Skeletal muscle tissue (tissue), 4 donors: ENCODE results near the gene NPC1L1. TPM values are rescaled to one million over a fixed set of nuclear protein-coding genes. Genes with fewer than 3 reads are reported as not detected.
A peak's percentile ranks its signal among the peaks of the same experiment; 100 is the strongest.

Experiments used
- H3K27ac ChIP-seq: one replicate; pipeline ENCODE4 v1.7.0; 2013; ENCODE audit warnings: mild to moderate bottlenecking, low read depth, low read length, inconsistent platforms
- H3K27me3 ChIP-seq, 3 donors: one replicate each; pipeline ENCODE4 v1.7.0; 2013; ENCODE audit warnings: low read length in 3 of 3; ENCODE audit not compliant: control insufficient read depth in 3 of 3, insufficient read depth in 3 of 3
- H3K36me3 ChIP-seq, 3 donors: one replicate each; pipeline ENCODE4 v1.7.0; 2013; ENCODE audit warnings: low read length in 3 of 3; ENCODE audit not compliant: control insufficient read depth in 3 of 3, insufficient read depth in 3 of 3
- H3K4me1 ChIP-seq, 3 donors: one replicate each; pipeline ENCODE4 v1.7.0; 2013; ENCODE audit warnings: low read length in 3 of 3, mild to moderate bottlenecking in 3 of 3; ENCODE audit not compliant: control insufficient read depth in 3 of 3, insufficient read depth in 3 of 3
- H3K4me3 ChIP-seq, 3 donors: one replicate each; pipeline ENCODE4 v1.7.0; 2013; ENCODE audit warnings: low read length in 3 of 3
- H3K9ac ChIP-seq, 3 donors: one replicate each; pipeline ENCODE4 v1.7.0; 2013; ENCODE audit warnings: low read length in 3 of 3, mild to moderate bottlenecking in 3 of 3, moderate library complexity in 2 of 3, low read depth in 1 of 3
- H3K9me3 ChIP-seq, 3 donors: one replicate each; pipeline ENCODE4 v1.7.0; 2013; ENCODE audit warnings: low read length in 3 of 3; ENCODE audit not compliant: control insufficient read depth in 3 of 3
- total RNA-seq: library from RNA; depleted of rRNA; stranded (reverse); fragments of >200 nt; gene quantifications from one replicate; pipeline ENCODE4 v1.2.3, GENCODE V29; 2014
- donor health status: Osteomylitis.

The NPC1L1 gene
- not detected for total RNA-seq

- Histone ChIP-seq H3K4me3 (no peak within 1 kb of the TSS), H3K9me3 (no peaks in the 10 kb centered on the region), H3K4me1 (no peaks in the 10 kb centered on the region), H3K9ac (no peak within 1 kb of the TSS), H3K36me3 (no peaks in the 10 kb centered on the region), H3K27me3 (no peaks in the 10 kb centered on the region), H3K27ac (no peak within 1 kb of the TSS)
Measured at GRCh38 chr7:44541028-44541869, at the start of gene NPC1L1. Gene NPC1L1, minus strand, starts transcription at chr7:44541330. Its CDS starts 71 bp downstream, at chr7:44541259.

- no peak overlapping the region for H3K4me3 ChIP-seq
- peaks cover 1 to 7% (median 7%) of the 10 kb centered on the region in 3 donors for H3K4me1 ChIP-seq
- no peaks in the 10 kb centered on the region for H3K36me3 ChIP-seq
- no peaks in the 10 kb centered on the region for H3K27me3 ChIP-seq
- H3K9me3 ChIP-seq: no peaks in the 10 kb centered on the region
- H3K27ac ChIP-seq: no peak overlapping the region
- no peak overlapping the region for H3K9ac ChIP-seq
Measured at GRCh38 chr7:44590910-44591309, 49.8 kb upstream of the NPC1L1 start.

GRCh38 chr7:44587843-44588711 lies 46.9 kb upstream of the NPC1L1 start:
- Histone ChIP-seq H3K4me3 (no peak overlapping the region), H3K36me3 (no peaks in the 10 kb centered on the region), H3K9ac (peak overlapping the region in 1 of 3 donors; percentile 42), H3K4me1 (peaks cover under 1 to 4% (median 4%) of the 10 kb centered on the region in 3 donors), H3K27me3 (no peaks in the 10 kb centered on the region), H3K9me3 (no peaks in the 10 kb centered on the region), H3K27ac (no peak overlapping the region)

- Histone ChIP-seq H3K4me1 (peaks cover 18 to 38% (median 25%) of the 10 kb centered on the region in 3 donors), H3K27ac (peak overlapping the region; percentile 98), H3K27me3 (no peaks in the 10 kb centered on the region), H3K4me3 (peak overlapping the region; percentile 84 to 93 (median 92)), H3K9me3 (no peaks in the 10 kb centered on the region), H3K9ac (peak overlapping the region; percentile 94 to 99 (median 97)), H3K36me3 (peaks cover 14 to 25% (median 25%) of the 10 kb centered on the region in 3 donors)
Measured at GRCh38 chr7:44583146-44583865, 42.2 kb upstream of the NPC1L1 start.

GRCh38 chr7:44581879-44582603 lies 40.9 kb upstream of the NPC1L1 start, which contains the start of gene TMED4:
Gene TMED4, minus strand, starts transcription at chr7:44582231. Its CDS starts 25 bp downstream, at chr7:44582206.
- H3K27ac ChIP-seq: peak within 1 kb of the TSS; percentile 98
- peak within 1 kb of the TSS; percentile 93 to 95 (median 95) for H3K4me3 ChIP-seq
- H3K9ac ChIP-seq: peak within 1 kb of the TSS; percentile 98 to 99 (median 99)
- H3K9me3 ChIP-seq: no peaks in the 10 kb centered on the region
- peaks cover 18 to 39% (median 24%) of the 10 kb centered on the region in 3 donors for H3K4me1 ChIP-seq
- H3K27me3 ChIP-seq: no peaks in the 10 kb centered on the region
- H3K36me3 ChIP-seq: peaks cover 19 to 31% (median 30%) of the 10 kb centered on the region in 3 donors

GRCh38 chr7:44580945-44581878 lies 40.1 kb upstream of the NPC1L1 start:
- H3K36me3 ChIP-seq: peaks cover 20 to 32% (median 30%) of the 10 kb centered on the region in 3 donors
- H3K4me1 ChIP-seq: peaks cover 18 to 39% (median 24%) of the 10 kb centered on the region in 3 donors
- peak overlapping the region; percentile 90 to 95 (median 95) for H3K4me3 ChIP-seq
- no peaks in the 10 kb centered on the region for H3K27me3 ChIP-seq
- H3K27ac ChIP-seq: peak overlapping the region; percentile 98
- H3K9ac ChIP-seq: peak overlapping the region; percentile 97 to 99 (median 98)
- no peaks in the 10 kb centered on the region for H3K9me3 ChIP-seq

- Histone ChIP-seq H3K9ac (peak overlapping the region in 2 of 3 donors; percentile 25 to 27), H3K4me1 (peaks cover 32 to 66% (median 38%) of the 10 kb centered on the region in 3 donors), H3K4me3 (no peak overlapping the region), H3K27me3 (no peaks in the 10 kb centered on the region), H3K27ac (no peak overlapping the region), H3K36me3 (peaks cover 48 to 53% (median 51%) of the 10 kb centered on the region in 3 donors), H3K9me3 (no peaks in the 10 kb centered on the region)
Measured at GRCh38 chr7:44576228-44576627, 35.1 kb upstream of the NPC1L1 start.

- H3K4me3 ChIP-seq: peak overlapping the region; percentile 96 to 99 (median 97)
- H3K9ac ChIP-seq: peak overlapping the region in 1 of 3 donors; percentile 97
Measured at GRCh38 chr7:44575054-44575453, 33.9 kb upstream of the NPC1L1 start.

More at GRCh38 chr7:44575054-44575453, 33.9 kb upstream of the NPC1L1 start:
- Histone ChIP-seq H3K9me3 (no peaks in the 10 kb centered on the region), H3K27ac (no peak overlapping the region), H3K27me3 (no peaks in the 10 kb centered on the region), H3K36me3 (peaks cover 54 to 58% (median 55%) of the 10 kb centered on the region in 3 donors), H3K4me1 (peaks cover 26 to 55% (median 27%) of the 10 kb centered on the region in 3 donors)
